SK-N-DZ (cell line): ENCODE data around the gene ERP29.
A peak's percentile ranks its signal among the peaks of the same experiment; 100 is the strongest.
"Not testable (repeated sequence)": the region's sequence is repeated elsewhere in the genome, so short reads cannot be mapped to it uniquely, and the experiment has no call there.

ENCODE experiments used
- DNase-seq: peaks from one replicate; pipeline ENCODE4 v3.0.0-alpha.2; 2015; ENCODE audit warnings: low spot score

Gene ERP29

DNA sequence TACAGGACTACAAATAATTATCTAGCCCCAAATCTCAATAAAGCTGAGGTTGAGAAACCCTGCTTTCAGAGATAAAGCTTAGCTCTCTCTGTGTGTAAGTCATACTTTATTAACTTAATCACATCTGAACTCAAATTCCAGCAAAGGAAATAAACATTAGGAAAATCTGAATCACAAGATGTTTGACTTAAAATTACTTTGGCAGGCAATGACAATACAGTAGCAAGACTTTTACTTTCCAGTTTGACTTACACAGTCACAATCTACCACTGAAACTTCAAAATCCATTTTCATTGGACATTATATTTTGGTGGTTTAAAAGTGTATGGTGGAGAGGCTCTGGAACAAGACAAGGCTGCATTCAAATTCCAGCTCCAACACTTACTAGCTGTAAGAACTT is 11.7 kb upstream of the ERP29 start:
- DNase-seq, result no peak

GRCh38 chr12:112004041-112004440 is 9.2 kb upstream of the ERP29 start:
- DNase-seq, result no peak

- no peak for DNase-seq
Observed at GRCh38 chr12:112005419-112006395, 7.5 kb upstream of the ERP29 start.

GRCh38 chr12:112007945-112008344 is 5.3 kb upstream of the ERP29 start:
- no peak for DNase-seq

DNA sequence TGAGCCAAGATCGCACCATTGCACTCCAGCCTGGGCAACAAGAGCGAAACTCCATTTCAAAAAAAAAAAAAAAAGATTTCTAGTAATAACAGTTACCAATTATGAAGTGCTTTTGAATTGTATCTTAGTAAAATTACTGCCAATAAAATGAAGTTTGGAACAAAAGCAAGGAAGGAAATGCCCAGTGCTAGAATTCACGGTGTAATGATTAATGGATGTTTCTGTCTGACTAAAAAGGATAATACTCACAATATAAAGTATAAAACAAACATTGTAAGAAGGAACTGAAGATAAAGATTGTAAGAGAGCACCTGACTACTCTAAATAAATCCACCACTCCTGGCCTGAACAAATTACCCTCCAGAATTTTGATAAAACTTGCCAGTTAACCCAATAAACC is 4.3 kb upstream of the ERP29 start:
- DNase-seq, result no peak

GRCh38 chr12:112009596-112009995 is 3.6 kb upstream of the ERP29 start:
- DNase-seq, result not testable (repeated sequence)

- DNase-seq, result no peak
Observed at GRCh38 chr12:112010415-112011344, 2.5 kb upstream of the ERP29 start.

GRCh38 chr12:112011685-112012084 is 1.5 kb upstream of the ERP29 start:
- no peak for DNase-seq

- DNase-seq, result peak; percentile 80
Observed at GRCh38 chr12:112013601-112014402, 576 bp downstream of the ERP29 start.

DNA sequence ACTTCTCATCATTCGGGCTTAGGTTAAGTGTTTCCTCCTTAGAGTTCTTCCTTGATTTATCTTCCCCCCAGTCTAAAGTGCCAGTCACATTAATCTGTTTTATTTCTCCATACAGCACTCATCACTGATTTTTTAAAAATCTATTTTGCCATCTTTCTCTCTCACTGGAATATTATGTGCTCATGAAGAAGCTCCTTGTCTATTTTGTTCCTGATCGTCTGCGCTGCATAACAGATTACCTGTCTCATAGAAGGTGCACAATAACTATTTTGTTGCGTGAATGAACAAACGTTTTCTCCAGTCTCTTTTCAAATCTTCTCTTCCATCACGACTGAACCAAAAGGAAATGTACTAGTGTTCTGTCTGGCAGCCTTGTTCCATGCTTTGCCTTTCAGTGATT is 2.7 kb downstream of the ERP29 start:
- DNase-seq, result no peak

GRCh38 chr12:112017041-112017440 is 3.8 kb downstream of the ERP29 start:
- DNase-seq, result no peak

GRCh38 chr12:112018571-112019237 is 5.5 kb downstream of the ERP29 start:
- no peak for DNase-seq

DNA sequence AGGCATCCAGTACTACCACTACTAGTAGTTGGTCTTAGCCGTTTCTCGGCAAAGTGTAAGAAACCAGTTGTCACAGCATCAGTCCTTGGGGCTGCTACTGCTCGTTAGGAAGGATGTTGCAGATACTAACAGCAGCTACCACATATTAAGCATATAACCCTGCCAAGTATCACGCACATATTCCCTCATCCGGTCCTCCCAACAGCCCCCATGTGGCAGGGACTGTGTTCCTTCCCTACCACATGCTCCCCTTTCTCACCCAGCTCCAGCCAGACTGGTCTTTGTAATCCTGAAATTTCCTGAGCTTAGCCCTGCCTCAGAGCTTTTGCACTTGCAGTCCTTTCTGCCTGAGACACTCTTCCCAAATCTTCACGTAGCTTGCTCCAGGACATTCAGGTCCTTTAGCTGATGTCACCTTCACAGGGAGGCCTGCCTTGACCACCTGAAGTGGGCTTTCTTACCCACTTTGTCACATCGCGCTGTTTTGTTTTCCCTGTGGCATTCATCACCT is 7.8 kb downstream of the ERP29 start:
- no peak for DNase-seq

DNA sequence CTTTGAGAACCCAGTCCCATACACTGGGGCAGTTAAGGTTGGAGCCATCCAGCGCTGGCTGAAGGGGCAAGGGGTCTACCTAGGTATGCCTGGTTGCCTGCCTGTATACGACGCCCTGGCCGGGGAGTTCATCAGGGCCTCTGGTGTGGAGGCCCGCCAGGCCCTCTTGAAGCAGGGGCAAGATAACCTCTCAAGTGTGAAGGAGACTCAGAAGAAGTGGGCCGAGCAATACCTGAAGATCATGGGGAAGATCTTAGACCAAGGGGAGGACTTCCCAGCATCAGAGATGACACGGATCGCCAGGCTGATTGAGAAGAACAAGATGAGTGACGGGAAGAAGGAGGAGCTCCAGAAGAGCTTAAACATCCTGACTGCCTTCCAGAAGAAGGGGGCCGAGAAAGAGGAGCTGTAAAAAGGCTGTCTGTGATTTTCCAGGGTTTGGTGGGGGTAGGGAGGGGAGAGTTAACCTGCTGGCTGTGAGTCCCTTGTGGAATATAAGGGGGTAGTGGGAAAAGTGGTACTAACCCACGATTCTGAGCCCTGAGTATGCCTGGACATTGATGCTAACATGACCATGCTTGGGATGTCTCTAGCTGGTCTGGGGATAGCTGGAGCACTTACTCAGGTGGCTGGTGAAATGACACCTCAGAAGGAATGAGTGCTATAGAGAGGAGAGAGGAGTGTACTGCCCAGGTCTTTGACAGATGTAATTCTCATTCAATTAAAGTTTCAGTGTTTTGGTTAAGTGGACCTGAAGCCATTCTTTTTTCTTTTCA is 9.2 kb downstream of the ERP29 start:
- DNase-seq, result no peak

DNA sequence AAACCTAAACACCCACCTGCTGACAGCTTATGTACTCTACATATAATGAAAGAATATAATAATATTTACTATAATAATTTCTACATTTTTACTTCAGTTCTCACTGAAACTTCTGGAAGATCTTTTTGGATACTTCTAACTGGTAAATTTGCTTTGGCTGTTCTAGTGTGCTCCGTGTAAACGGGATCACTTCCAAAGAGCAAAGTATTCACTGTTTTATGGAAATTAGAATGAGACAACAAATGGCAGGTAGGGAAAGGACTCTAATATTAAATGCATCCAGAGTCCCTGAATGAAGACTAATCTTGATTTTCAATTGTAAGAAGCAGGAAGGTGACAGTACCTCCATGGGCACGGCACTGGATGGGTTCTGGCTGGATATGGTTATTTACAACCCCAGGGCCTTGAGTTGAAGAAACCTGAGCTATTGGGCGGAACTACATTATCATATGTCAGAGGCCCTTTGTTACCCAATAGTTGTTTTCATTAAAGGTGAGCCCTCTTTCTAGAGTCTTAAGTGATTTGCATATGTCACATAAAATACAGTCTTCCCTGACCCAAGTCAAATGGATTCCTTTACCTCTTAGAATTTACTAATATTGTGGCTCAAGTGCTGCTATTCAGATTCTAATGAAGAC is 10.7 kb downstream of the ERP29 start:
- DNase-seq, result no peak

DNA sequence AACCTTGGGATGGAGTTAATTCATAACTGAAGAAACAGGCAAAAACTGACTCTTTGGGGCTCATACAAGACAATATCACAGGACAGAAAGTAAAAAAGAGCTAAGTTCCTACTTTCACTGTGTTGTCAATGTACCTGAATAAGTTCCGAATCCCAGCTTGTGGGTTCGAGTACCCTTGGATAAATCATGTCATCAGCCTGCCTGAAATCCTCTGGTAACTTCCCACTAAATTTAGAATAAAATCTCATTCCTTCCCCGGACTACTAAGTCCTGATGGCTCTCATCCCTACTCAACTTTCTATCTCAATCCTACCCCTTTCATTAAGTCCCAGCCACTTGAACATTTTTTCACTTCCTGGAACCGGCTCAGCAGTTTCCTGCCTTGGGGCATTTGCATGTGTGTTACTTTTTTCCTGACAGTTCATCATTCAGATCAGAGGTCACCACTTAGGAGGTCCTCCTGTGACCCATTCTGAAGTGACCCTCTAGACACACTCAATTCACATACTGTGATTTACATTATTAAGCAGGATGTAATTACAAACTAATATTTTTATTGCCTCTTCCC is 12.7 kb downstream of the ERP29 start:
- DNase-seq, result no peak

DNA sequence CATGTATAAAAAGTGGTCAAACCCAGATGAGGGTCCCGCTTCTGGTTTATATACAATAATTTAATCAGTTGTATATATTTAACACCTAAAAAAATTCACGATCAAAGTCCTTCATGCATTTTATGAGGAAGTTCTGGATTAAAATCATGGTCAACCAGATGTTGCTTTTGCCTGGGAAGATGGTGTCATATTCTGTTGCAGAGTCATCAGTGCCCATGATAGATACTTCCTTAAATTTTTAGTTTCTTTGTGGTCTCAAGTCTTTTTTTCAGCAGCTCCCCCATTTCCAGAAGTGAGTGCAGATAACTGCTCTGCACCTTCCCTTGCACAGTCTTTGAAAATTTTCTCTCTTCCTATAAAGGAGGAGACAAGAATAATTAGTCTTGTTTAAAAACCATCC is 16.1 kb downstream of the ERP29 start:
- no peak for DNase-seq

DNA sequence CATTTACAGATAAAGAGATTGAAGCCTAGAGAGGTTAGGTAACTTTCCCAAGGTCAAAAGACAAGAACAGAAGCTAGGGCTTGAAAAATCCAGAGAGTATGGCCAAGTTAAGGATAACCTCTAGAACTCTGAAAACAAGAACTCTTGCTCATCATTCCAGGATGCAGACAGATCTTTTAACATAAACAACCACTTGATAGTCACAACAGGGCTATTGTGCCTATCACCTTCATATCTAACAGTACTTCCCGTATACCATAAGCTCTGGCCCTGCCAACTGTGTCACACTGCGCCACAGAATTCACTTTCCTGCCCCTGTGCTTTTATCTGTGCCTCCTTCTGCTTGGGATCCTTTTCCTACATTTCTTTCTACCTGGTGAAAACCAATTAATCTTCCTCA is 18.2 kb downstream of the ERP29 start:
- DNase-seq, result no peak

GRCh38 chr12:112032292-112032691 is 19.1 kb downstream of the ERP29 start:
- no peak for DNase-seq
